Parathyroid adenoma (tissue), 2 donors: Measurements from ENCODE around the gene ART3.

Source experiments
- H2AFZ ChIP-seq: fragments of 300-600 bp; sonication (generic); one replicate; pipeline ENCODE4 v1.7.0; 2017; ENCODE audit warnings: antibody characterized with exemption, mild to moderate bottlenecking
- H3K27ac ChIP-seq: fragments of 300-600 bp; sonication (generic); one replicate; pipeline ENCODE4 v1.7.0; 2017
- H3K27me3 ChIP-seq: fragments of 300-600 bp; sonication (generic); one replicate; pipeline ENCODE4 v1.7.0; 2017; ENCODE audit warnings: low read length; ENCODE audit not compliant: control insufficient read depth, insufficient read depth
- H3K36me3 ChIP-seq: fragments of 300-600 bp; sonication (generic); one replicate; pipeline ENCODE4 v1.7.0; 2017; ENCODE audit warnings: low read length; ENCODE audit not compliant: control insufficient read depth, insufficient read depth
- H3K4me1 ChIP-seq: fragments of 300-600 bp; sonication (generic); one replicate; pipeline ENCODE4 v1.7.0; 2017; ENCODE audit warnings: control low read depth
- H3K4me2 ChIP-seq: fragments of 300-600 bp; sonication (generic); one replicate; pipeline ENCODE4 v1.7.0; 2017; ENCODE audit warnings: low read length
- H3K4me3 ChIP-seq: fragments of 300-600 bp; sonication (generic); one replicate; pipeline ENCODE4 v1.7.0; 2017; ENCODE audit warnings: low read depth, low read length
- H3K79me2 ChIP-seq: fragments of 300-600 bp; sonication (generic); one replicate; pipeline ENCODE4 v1.7.0; 2017; ENCODE audit warnings: control low read depth
- H3K9ac ChIP-seq: fragments of 300-600 bp; sonication (generic); one replicate; pipeline ENCODE4 v1.7.0; 2017; ENCODE audit warnings: mild to moderate bottlenecking
- H3K9me3 ChIP-seq: fragments of 300-600 bp; sonication (generic); one replicate; pipeline ENCODE4 v1.7.0; 2017; ENCODE audit warnings: low read length; ENCODE audit not compliant: control insufficient read depth
- TF ChIP-seq, protein P1 (sequence below): fragments of 300-600 bp; sonication (generic); IDR thresholded peaks from one replicate; pipeline ENCODE4 v1.7.0; 2017; ENCODE audit warnings: antibody characterized with exemption, mild to moderate bottlenecking
- donor health status: primary hyperparathyroidism.

The ART3 gene

DNA sequence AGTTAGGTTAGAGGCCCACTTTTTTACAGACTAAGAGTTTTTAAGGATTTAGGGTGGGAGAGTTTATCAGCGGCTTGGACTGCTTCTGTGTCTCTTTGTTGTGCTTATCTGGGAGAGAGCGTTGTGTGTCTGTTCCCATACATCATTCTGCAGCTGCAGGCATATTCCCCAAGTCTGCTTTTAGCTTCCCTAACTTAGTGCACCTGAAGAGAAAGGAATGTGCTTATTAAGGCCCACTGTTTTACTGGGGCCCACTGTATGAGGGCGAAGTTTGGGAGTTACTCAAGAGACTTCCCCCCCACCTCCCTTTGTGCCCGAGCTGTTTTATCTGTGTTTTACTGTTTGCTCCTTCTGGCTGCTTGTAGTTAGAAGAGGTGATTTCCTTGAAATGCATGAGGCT is 31.9 kb downstream of the ART3 start:
- H3K4me1 ChIP-seq, result no peaks in the 10 kb centered on the region
- H3K79me2 ChIP-seq, result no peaks in the 10 kb centered on the region
- H3K27ac ChIP-seq, result no peak overlapping the region
- no peak overlapping the region for H3K4me3 ChIP-seq
- H3K9me3 ChIP-seq, result no peaks in the 10 kb centered on the region
- H3K36me3 ChIP-seq, result no peaks in the 10 kb centered on the region
- H3K27me3 ChIP-seq, result no peaks in the 10 kb centered on the region
- no peak overlapping the region for H3K9ac ChIP-seq
- H2AFZ ChIP-seq, result no peak overlapping the region
- H3K4me2 ChIP-seq, result no peak overlapping the region
- TF ChIP-seq, protein P1, sequence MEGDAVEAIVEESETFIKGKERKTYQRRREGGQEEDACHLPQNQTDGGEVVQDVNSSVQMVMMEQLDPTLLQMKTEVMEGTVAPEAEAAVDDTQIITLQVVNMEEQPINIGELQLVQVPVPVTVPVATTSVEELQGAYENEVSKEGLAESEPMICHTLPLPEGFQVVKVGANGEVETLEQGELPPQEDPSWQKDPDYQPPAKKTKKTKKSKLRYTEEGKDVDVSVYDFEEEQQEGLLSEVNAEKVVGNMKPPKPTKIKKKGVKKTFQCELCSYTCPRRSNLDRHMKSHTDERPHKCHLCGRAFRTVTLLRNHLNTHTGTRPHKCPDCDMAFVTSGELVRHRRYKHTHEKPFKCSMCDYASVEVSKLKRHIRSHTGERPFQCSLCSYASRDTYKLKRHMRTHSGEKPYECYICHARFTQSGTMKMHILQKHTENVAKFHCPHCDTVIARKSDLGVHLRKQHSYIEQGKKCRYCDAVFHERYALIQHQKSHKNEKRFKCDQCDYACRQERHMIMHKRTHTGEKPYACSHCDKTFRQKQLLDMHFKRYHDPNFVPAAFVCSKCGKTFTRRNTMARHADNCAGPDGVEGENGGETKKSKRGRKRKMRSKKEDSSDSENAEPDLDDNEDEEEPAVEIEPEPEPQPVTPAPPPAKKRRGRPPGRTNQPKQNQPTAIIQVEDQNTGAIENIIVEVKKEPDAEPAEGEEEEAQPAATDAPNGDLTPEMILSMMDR, result no peak

DNA sequence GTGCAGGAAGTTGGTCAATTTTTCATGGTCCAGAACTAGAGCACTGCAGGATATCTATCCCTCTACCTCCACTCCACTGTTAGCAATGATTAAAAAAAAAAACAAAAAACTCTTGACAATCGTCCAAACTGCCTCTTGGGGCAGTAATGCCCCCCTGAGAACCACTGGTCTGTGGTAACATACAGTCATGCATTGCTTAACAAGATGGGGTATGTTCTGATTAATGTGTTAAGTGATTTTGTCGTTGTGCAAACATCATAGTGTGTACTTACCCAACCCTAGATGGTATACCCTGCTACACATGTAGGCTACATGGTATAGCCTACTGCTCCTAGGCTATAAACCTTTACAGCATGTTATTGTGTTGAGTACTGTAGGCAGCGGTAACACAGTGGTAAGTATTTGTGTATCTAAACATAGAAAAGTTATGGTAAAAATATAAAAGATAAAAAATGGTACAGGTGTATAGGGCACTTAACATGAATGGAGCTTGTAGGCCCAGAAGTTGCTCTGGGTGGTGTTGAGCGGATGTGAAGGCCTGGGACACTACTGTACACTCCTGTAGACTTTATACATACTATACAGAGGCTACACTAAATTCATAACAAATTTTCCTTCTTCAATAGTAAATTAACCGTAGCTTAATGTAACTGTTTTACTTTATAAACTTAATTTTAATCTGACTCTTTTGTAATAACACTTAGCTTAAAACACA is 34.1 kb downstream of the ART3 start:
- H3K9ac ChIP-seq, result no peak overlapping the region
- TF ChIP-seq, protein P1, result no peak

DNA sequence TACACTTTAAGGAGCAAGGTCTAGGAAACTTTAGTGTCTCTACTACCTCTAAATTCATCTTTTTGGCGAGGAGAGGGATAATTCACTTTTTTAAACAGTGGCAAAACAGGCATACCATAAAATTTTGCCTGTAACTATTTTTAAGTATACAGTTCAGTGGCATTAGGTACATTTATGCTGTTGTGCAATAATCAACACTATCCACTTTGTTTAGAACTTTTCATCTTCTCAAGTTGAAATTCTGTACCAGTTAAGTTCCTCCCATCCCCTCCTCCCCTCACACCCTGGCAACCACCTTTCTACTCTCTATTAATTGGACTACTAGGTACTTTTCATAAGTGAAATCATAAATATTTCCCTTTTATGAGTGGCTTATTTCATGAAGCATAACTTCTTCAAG is 42.3 kb downstream of the ART3 start:
- Histone ChIP-seq H3K27ac (no peak overlapping the region), H3K4me3 (no peak overlapping the region), H3K9me3 (no peaks in the 10 kb centered on the region), H3K79me2 (no peaks in the 10 kb centered on the region), H3K4me2 (no peak overlapping the region), H3K36me3 (no peaks in the 10 kb centered on the region), H3K4me1 (no peaks in the 10 kb centered on the region), H3K27me3 (no peaks in the 10 kb centered on the region), H3K9ac (no peak overlapping the region), H2AFZ (no peak overlapping the region)
- TF ChIP-seq, protein P1, result no peak

More for the DNA sequence above, 34.1 kb downstream of the ART3 start:
- Histone ChIP-seq H3K79me2 (no peaks in the 10 kb centered on the region), H2AFZ (no peak overlapping the region), H3K36me3 (no peaks in the 10 kb centered on the region), H3K4me1 (no peaks in the 10 kb centered on the region), H3K4me2 (no peak overlapping the region), H3K4me3 (no peak overlapping the region), H3K27me3 (no peaks in the 10 kb centered on the region), H3K27ac (no peak overlapping the region), H3K9me3 (no peaks in the 10 kb centered on the region)

DNA sequence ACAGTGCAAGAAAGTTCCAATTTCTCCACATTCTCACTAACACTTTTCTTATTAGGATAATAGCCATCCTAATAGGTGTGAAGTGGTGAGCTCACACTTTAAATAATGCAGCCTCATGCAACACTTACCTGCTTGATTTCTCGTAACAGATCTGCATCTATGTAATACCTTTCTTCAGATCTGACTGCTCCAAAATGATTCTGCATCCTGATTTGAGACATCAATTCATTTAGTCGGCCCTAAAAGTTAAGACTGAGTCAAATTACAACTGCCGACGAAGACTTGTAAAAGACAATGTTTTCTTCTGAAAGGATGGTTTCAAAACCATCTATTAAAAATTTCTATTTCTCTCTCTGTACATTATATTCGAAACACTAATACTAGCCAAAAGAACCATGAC is 43.0 kb downstream of the ART3 start:
- H3K9ac ChIP-seq, result no peak overlapping the region
- no peak overlapping the region for H3K4me3 ChIP-seq
- no peaks in the 10 kb centered on the region for H3K9me3 ChIP-seq
- TF ChIP-seq, protein P1, result no peak
- no peak overlapping the region for H3K4me2 ChIP-seq
- no peak overlapping the region for H3K27ac ChIP-seq
- H3K4me1 ChIP-seq, result no peaks in the 10 kb centered on the region
- no peaks in the 10 kb centered on the region for H3K79me2 ChIP-seq
- no peaks in the 10 kb centered on the region for H3K27me3 ChIP-seq
- H3K36me3 ChIP-seq, result no peaks in the 10 kb centered on the region
- no peak overlapping the region for H2AFZ ChIP-seq

DNA sequence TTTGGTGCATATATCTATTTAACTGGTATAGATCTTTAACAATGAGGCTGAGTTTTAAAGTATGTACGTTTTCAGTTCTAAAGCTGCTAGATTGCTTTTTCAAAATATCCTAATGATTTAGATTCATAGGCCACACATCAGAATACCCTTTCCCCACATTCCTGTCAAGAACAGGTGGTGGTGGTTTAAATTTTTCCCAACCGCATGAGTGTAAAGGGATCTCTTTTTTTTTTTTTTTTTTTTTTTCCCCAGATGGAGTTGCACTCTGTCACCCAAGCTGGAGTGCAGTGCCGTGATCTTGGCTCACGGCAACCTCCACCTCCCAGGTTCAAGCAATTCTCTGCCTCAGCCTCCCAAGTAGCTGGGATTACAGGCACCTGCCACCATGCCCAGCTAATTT is 45.7 kb downstream of the ART3 start:
- Histone ChIP-seq H3K27me3 (no peaks in the 10 kb centered on the region), H3K4me2 (no peak overlapping the region), H3K4me1 (no peaks in the 10 kb centered on the region), H3K36me3 (no peaks in the 10 kb centered on the region), H3K9me3 (no peaks in the 10 kb centered on the region), H2AFZ (no peak overlapping the region), H3K79me2 (no peaks in the 10 kb centered on the region), H3K27ac (no peak overlapping the region), H3K4me3 (no peak overlapping the region), H3K9ac (no peak overlapping the region)
- TF ChIP-seq, protein P1, result no peak
